CD4-positive, CD25-positive, alpha-beta regulatory T cell (primary cell): ENCODE data around the gene BPIFB3. TPM values are rescaled to one million over a fixed set of nuclear protein-coding genes. Genes with fewer than 3 reads are reported as not detected.
A peak's percentile ranks its signal among the peaks of the same experiment; 100 is the strongest.

ENCODE experiments used
- ATAC-seq, 2 donors: fragments of 150-1000 bp; cut with Tn5 transposase; one replicate each; pipeline ENCODE4 v1.10.0; 2021; ENCODE audit warnings: low read depth in 2 of 2, moderate number of reproducible peaks in 2 of 2, moderate library complexity in 1 of 2
- DNase-seq, 3 donors: peaks; one replicate each; pipeline versions ENCODE4 v3.0.0 to v3.0.0-alpha.2; 2012 to 2022; ENCODE audit warnings: mixed read lengths in 1 of 3
- H3K27ac ChIP-seq: one replicate; pipeline ENCODE4 v1.7.0; 2013; ENCODE audit warnings: mild to moderate bottlenecking, low read length; ENCODE audit not compliant: insufficient read depth, poor library complexity, severe bottlenecking
- H3K27me3 ChIP-seq: one replicate; pipeline ENCODE4 v1.7.0; 2013; ENCODE audit warnings: low read length; ENCODE audit not compliant: control insufficient read depth, insufficient read depth
- H3K36me3 ChIP-seq: one replicate; pipeline ENCODE4 v1.7.0; 2013; ENCODE audit warnings: mild to moderate bottlenecking, low read length, moderate library complexity; ENCODE audit not compliant: control insufficient read depth, insufficient read depth
- H3K4me1 ChIP-seq: 2 replicates; pipeline ENCODE4 v1.7.0; 2013; ENCODE audit warnings: mild to moderate bottlenecking, low read length; ENCODE audit not compliant: insufficient read depth, control insufficient read depth, poor library complexity, severe bottlenecking
- H3K4me3 ChIP-seq: one replicate; pipeline ENCODE4 v1.7.0; 2013; ENCODE audit warnings: low read depth, mild to moderate bottlenecking, low read length, moderate library complexity
- H3K9me3 ChIP-seq, 2 experiments: 1 replicate in 1 of 2; 2 replicates in 1 of 2; pipeline ENCODE4 v1.7.0; 2013; ENCODE audit warnings: low read length in 2 of 2, mild to moderate bottlenecking in 1 of 2, moderate library complexity in 1 of 2; ENCODE audit not compliant: control insufficient read depth in 2 of 2
- H3K27ac Mint-ChIP-seq, 3 donors: one replicate each; pipeline ENCODE4 v1.8.0; 2020 to 2022; ENCODE audit warnings: mild to moderate bottlenecking in 3 of 3, mixed read lengths in 3 of 3, moderate library complexity in 2 of 3
- H3K27me3 Mint-ChIP-seq: one replicate; pipeline ENCODE4 v1.8.0; 2022; ENCODE audit warnings: mild to moderate bottlenecking, mixed read lengths
- H3K36me3 Mint-ChIP-seq: one replicate; pipeline ENCODE4 v1.8.0; 2020; ENCODE audit warnings: mixed read lengths
- H3K4me1 Mint-ChIP-seq, 4 donors: one replicate each; pipeline ENCODE4 v1.8.0; 2020 to 2022; ENCODE audit warnings: mixed read lengths in 4 of 4, mild to moderate bottlenecking in 1 of 4
- H3K4me3 Mint-ChIP-seq, 4 donors: one replicate each; pipeline ENCODE4 v1.8.0; 2020 to 2022; ENCODE audit warnings: mild to moderate bottlenecking in 4 of 4, mixed read lengths in 4 of 4, moderate library complexity in 3 of 4
- H3K9me3 Mint-ChIP-seq, 7 donors: one replicate each; pipeline ENCODE4 v1.8.0; 2020 to 2022; ENCODE audit warnings: mixed read lengths in 7 of 7, mild to moderate bottlenecking in 3 of 7, moderate library complexity in 2 of 7
- polyA plus RNA-seq, 4 donors: library from polyadenylated mRNA; unstranded; fragments of 300-500 nt; fragmentation: Illumina TruSeq; gene quantifications; one replicate each; pipeline ENCODE4 v1.2.3, GENCODE V29; 2021
- total RNA-seq: library from RNA; stranded (reverse); gene quantifications from one replicate; pipeline ENCODE4 v1.2.3, GENCODE V29; 2022

BPIFB3 gene
- total and polyA plus RNA-seq, 5 donors from 2014 or later, result not detected

DNA sequence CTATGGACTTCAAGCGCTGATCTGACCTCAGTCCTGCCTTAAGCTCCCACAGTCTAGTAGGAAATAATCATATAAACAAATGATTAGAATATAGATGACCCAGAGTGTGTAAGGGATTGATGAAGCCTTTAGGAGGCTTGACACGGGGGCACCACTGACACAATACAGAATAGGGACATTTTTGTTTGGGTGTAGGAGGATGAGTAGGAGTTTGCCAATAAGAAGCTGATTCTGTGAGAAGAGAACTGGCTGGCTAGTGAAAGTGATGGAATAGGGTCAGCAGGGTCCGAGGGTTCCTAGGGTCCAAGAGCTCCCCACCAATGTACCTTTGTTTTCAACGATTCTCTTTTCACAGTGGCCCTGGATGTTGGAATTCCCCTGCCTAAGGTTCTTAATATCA, 18.7 kb downstream of the BPIFB3 start:
- Mint-ChIP-seq H3K27ac (no peak overlapping the region), H3K4me1 (peaks cover 0 to 26% (median 10%) of the 10 kb centered on the region in 4 donors)
- no peaks in the 10 kb centered on the region for H3K9me3 ChIP-seq

DNA sequence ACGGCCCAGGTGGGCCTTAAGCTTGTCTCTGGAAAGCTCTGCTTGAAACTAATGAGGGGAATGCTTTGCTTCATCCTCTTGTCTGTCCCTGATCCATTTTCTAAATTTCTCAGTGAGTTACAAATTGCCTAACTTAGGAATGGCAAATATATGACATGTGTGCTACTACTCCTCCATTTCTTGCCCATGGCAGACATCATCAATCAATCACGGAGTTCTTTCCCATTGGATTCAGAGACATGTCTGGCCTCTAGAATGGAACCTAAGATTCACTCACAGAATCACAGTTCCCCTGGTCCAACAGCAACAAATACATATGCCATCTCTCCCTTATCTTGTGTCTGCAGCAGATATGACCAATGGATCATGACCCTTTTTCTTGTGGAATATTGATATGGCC, 19.1 kb downstream of the BPIFB3 start:
- Mint-ChIP-seq H3K36me3 (no peaks in the 10 kb centered on the region), H3K4me1 (peaks cover 0 to 23% (median 10%) of the 10 kb centered on the region in 4 donors), H3K4me3 (no peak overlapping the region), H3K27me3 (peaks cover 1% of the 10 kb centered on the region), H3K27ac (no peak overlapping the region), H3K9me3 (no peaks in the 10 kb centered on the region)
- Histone ChIP-seq H3K4me3 (no peak overlapping the region), H3K27me3 (no peaks in the 10 kb centered on the region), H3K4me1 (no peaks in the 10 kb centered on the region), H3K27ac (no peak overlapping the region), H3K9me3 (no peaks in the 10 kb centered on the region), H3K36me3 (no peaks in the 10 kb centered on the region)
- ATAC-seq, result no peak
- DNase-seq, result no peak

More for the DNA sequence above, 18.7 kb downstream of the BPIFB3 start:
- ATAC-seq (no peak), DNase-seq (no peak)
- Mint-ChIP-seq H3K4me3 (no peak overlapping the region), H3K9me3 (no peaks in the 10 kb centered on the region), H3K27me3 (no peaks in the 10 kb centered on the region), H3K36me3 (no peaks in the 10 kb centered on the region)
- Histone ChIP-seq H3K36me3 (no peaks in the 10 kb centered on the region), H3K27ac (no peak overlapping the region), H3K4me1 (no peaks in the 10 kb centered on the region), H3K27me3 (no peaks in the 10 kb centered on the region), H3K4me3 (no peak overlapping the region)

DNA sequence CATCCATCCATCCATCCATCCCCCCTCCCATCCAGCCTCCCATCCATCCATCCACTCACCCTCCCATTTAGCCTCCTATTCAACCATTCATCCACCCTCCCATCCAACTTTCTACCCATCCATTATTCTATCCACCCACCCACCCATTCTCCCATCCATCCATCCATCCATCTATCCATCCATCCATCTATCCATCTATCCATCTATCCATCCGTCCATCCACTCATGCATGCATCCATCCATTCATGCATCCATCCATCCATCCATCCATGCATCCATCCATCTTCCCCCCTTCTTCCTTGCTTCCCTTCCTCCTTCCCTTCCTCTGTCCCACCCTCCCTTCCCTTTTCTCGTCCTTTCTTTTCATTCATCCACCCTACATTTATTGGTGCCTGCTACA, 21.0 kb downstream of the BPIFB3 start:
- Histone ChIP-seq H3K4me3 (no peak overlapping the region), H3K36me3 (no peaks in the 10 kb centered on the region), H3K4me1 (no peaks in the 10 kb centered on the region), H3K27ac (no peak overlapping the region), H3K9me3 (no peaks in the 10 kb centered on the region), H3K27me3 (no peaks in the 10 kb centered on the region)
- Mint-ChIP-seq H3K27ac (no peak overlapping the region), H3K4me1 (peaks cover 0 to 11% (median 4%) of the 10 kb centered on the region in 4 donors), H3K36me3 (no peaks in the 10 kb centered on the region), H3K4me3 (no peak overlapping the region), H3K9me3 (no peaks in the 10 kb centered on the region), H3K27me3 (peaks cover 4% of the 10 kb centered on the region)
- DNase-seq (no peak), ATAC-seq (no peak)

DNA sequence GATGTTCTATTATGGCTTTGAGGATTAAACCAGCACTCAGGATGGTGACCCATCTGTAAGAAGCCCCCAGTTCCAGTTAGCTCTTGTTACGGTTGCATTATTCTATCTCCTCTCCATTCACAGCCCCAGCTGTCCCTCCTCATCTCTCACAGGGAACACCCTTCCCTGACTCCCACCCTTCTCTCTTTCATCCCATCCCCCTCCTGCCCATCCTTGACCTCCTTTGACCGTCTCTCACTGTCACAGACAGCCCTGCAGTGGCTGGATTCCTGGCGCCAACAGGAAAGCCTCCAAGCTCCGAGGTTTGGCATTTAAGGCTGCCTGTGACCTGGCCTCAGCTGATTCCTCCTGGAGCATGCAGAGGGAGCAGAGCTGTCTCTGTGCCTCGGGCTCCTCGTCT, 21.6 kb downstream of the BPIFB3 start:
- no peaks in the 10 kb centered on the region for H3K36me3 Mint-ChIP-seq
- no peak for ATAC-seq
- H3K9me3 Mint-ChIP-seq, result no peaks in the 10 kb centered on the region
- no peak overlapping the region for H3K4me3 Mint-ChIP-seq
- DNase-seq, result no peak
- peaks cover 4% of the 10 kb centered on the region for H3K27me3 Mint-ChIP-seq
- H3K27ac Mint-ChIP-seq, result no peak overlapping the region
- Histone ChIP-seq H3K9me3 (no peaks in the 10 kb centered on the region), H3K27me3 (no peaks in the 10 kb centered on the region), H3K4me3 (no peak overlapping the region), H3K27ac (no peak overlapping the region), H3K36me3 (no peaks in the 10 kb centered on the region), H3K4me1 (no peaks in the 10 kb centered on the region)
- peaks cover 0 to 7% (median 3%) of the 10 kb centered on the region in 4 donors for H3K4me1 Mint-ChIP-seq

DNA sequence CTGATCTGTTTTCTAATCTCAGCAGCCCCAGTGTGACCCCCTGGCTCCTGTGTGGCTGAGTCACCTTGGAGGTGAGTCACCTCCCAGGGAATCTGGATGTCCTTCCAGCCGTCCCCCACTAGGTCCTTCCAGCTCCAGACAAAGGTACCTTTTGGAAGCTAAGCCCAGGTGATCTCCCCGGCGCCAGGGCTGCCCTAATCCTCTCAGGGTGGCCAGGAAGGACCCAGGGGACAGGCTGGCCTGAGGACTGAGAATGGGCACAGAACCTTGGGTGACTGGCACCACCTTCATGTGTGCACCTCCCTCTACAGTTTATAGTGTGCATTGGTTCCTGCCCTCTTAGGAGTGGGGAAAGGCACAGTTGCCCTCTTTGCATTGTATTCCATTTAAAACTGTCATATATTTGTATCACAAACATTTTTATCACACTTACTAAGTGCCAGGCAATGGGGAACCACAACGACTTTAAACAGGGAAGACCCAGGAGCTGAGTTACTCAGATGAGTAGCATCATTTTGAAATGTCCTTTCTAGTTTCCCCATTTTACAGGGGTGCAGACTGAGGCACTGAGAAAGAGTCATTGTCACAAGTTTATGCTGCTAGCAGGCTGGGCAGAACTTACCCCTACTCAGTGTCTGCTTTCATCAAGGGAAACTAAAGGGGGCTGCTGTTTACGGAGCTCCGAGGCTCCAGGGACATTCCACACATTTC, 23.1 kb downstream of the BPIFB3 start:
- no peaks in the 10 kb centered on the region for H3K9me3 ChIP-seq
- H3K9me3 Mint-ChIP-seq, result no peaks in the 10 kb centered on the region
- no peak overlapping the region for H3K27ac ChIP-seq
- H3K27me3 ChIP-seq, result no peaks in the 10 kb centered on the region
- no peaks in the 10 kb centered on the region for H3K36me3 Mint-ChIP-seq
- DNase-seq (peak in 1 of 3 donors; percentile 20), ATAC-seq (no peak)
- peaks cover 0 to 7% (median 3%) of the 10 kb centered on the region in 4 donors for H3K4me1 Mint-ChIP-seq
- no peak overlapping the region for H3K4me3 Mint-ChIP-seq
- no peaks in the 10 kb centered on the region for H3K4me1 ChIP-seq
- no peak overlapping the region for H3K4me3 ChIP-seq
- H3K27ac Mint-ChIP-seq, result no peak overlapping the region
- H3K27me3 Mint-ChIP-seq, result peaks cover 4% of the 10 kb centered on the region
- no peaks in the 10 kb centered on the region for H3K36me3 ChIP-seq

DNA sequence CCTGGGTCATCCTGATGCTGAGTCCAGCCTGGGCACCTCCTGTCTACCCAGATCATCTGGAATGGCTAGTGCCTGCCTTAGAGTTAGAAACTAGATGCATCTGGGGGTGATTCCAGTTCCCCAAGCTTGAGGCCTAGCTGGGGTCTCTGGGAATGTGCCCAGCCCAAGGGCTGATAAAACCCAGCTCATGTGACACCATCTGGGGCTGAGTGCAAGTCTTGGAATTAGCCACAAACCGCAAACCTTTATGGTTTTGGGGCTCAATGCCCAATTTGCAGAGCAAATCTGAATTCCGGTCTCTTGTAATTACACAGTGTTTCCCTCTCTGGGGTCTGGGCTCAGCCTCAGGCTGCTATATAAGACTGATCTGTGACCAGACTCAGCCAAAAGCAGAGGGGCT, 25.6 kb downstream of the BPIFB3 start, which contains the start of gene BPIFB4:
Gene BPIFB4, plus strand, starts transcription at position 385 of the 400 bp plus-strand sequence. CDS start 1,884 bp downstream, outside the sequence.
- no peaks in the 10 kb centered on the region for H3K4me1 ChIP-seq
- H3K36me3 ChIP-seq, result no peaks in the 10 kb centered on the region
- H3K4me3 Mint-ChIP-seq, result no peak within 1 kb of the TSS
- ATAC-seq (no peak), DNase-seq (no peak)
- no peaks in the 10 kb centered on the region for H3K36me3 Mint-ChIP-seq
- H3K27me3 Mint-ChIP-seq, result peaks cover 4% of the 10 kb centered on the region
- H3K27me3 ChIP-seq, result no peaks in the 10 kb centered on the region
- H3K4me1 Mint-ChIP-seq, result peaks cover 0 to 7% (median 2%) of the 10 kb centered on the region in 4 donors
- no peak within 1 kb of the TSS for H3K27ac ChIP-seq
- no peaks in the 10 kb centered on the region for H3K9me3 ChIP-seq
- H3K4me3 ChIP-seq, result no peak within 1 kb of the TSS
- H3K27ac Mint-ChIP-seq, result peak within 1 kb of the TSS in 2 of 3 donors; percentile 11 to 29
- H3K9me3 Mint-ChIP-seq, result no peaks in the 10 kb centered on the region

DNA sequence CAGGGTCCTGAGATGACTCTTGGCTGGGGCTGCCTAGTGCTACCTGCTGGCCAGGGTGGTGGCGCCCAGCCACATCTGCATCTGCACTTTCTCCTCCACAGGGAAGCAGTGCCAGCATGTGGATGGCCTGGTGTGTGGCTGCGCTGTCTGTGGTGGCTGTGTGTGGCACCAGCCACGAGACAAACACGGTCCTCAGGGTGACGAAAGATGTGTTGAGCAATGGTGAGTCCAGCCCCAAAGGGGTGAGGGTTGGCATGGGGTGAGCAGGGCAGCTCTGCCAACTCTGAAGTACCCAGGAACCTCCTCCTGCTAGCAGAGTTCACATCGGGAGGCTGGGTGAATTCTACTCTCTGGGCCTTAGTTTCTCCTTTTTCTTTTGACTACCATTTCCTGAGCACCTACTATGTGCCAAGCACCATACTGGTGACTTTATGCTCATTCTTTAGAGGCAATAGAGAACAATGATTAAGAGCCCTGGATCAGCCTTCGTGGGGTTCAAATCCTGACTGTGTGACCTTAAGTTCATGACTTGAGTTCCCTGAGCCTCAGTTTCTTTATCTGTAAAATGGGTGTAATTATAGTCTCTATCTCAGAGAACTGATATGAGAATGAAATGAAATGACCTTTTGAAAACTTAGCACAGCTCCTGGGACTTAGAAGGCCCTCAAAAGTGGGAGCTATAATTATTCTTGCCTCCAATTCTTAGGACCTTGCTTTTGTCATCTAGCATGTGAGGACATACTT, 27.9 kb downstream of the BPIFB3 start:
- Mint-ChIP-seq H3K27me3 (peaks cover 4% of the 10 kb centered on the region), H3K27ac (no peak overlapping the region), H3K36me3 (no peaks in the 10 kb centered on the region), H3K4me1 (peaks cover 0 to 3% (median 2%) of the 10 kb centered on the region in 4 donors), H3K4me3 (no peak overlapping the region), H3K9me3 (no peaks in the 10 kb centered on the region)
- Histone ChIP-seq H3K4me1 (no peaks in the 10 kb centered on the region), H3K27me3 (no peaks in the 10 kb centered on the region), H3K27ac (no peak overlapping the region), H3K9me3 (no peaks in the 10 kb centered on the region), H3K4me3 (no peak overlapping the region), H3K36me3 (no peaks in the 10 kb centered on the region)
- ATAC-seq (no peak), DNase-seq (no peak)
